HS-5 (cell line): ENCODE data around the gene RPP25L.

Experiments used
- DNase-seq: peaks from one replicate; pipeline ENCODE4 v3.0.0-alpha.2; 2012; ENCODE audit warnings: low read depth

RPP25L gene

GRCh38 chr9:34611251-34611810, 566 bp downstream of the RPP25L start:
- no peak for DNase-seq

- no peak for DNase-seq
Measured at GRCh38 chr9:34610434-34611206, 1.3 kb downstream of the RPP25L start.

GRCh38 chr9:34607331-34607730, 4.6 kb downstream of the RPP25L start:
- DNase-seq, result no peak

GRCh38 chr9:34606905-34607304, 5.0 kb downstream of the RPP25L start:
- no peak for DNase-seq

DNA sequence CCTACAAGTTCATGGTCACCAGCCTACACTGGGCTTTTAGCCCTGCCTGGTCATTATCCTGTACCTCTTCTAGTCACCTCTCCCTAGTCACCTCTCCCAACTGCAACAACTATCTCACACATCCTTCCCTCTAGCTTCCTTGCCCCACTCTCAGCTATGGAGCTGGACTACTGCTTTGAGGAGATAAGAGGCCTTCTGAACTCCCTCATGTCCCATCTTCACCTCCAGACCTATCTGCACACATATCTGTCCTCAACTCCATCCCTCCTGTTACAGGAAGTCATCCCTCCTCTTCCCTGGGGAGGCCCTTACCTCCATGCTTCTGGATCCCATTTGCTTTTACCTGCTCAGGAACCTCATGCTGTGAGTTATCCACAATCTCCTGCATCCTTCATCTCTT, 5.7 kb downstream of the RPP25L start:
- DNase-seq, result no peak

- no peak for DNase-seq
Measured at GRCh38 chr9:34603610-34604231, 8.2 kb downstream of the RPP25L start.

GRCh38 chr9:34601937-34602573, 9.8 kb downstream of the RPP25L start:
- no peak for DNase-seq

- DNase-seq, result no peak
Measured at GRCh38 chr9:34600908-34601307, 11.0 kb downstream of the RPP25L start.

DNA sequence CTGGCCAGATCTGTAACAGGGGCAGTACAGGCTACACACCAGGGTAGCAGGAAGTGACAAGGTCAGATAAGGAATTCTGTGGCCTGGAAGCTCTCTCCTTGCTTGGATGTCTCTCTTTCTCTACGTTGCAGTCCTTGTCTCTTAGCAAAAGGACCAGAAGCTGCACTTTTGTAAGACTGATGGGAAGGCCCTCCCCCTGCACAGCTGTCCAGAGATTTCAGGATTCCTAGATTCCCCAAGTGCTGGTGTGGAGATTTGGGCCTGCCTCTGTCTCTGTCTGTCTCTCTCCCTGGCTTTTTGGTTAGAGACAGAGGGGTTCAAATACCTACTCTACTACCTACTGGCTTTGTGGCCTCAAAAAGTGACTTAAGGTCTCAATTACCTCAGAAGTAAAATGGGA, 12.4 kb downstream of the RPP25L start:
- DNase-seq, result no peak

- no peak for DNase-seq
Measured at GRCh38 chr9:34594177-34594576, 17.7 kb downstream of the RPP25L start.

- DNase-seq, result no peak
Measured at GRCh38 chr9:34592895-34593601, 18.8 kb downstream of the RPP25L start.

DNA sequence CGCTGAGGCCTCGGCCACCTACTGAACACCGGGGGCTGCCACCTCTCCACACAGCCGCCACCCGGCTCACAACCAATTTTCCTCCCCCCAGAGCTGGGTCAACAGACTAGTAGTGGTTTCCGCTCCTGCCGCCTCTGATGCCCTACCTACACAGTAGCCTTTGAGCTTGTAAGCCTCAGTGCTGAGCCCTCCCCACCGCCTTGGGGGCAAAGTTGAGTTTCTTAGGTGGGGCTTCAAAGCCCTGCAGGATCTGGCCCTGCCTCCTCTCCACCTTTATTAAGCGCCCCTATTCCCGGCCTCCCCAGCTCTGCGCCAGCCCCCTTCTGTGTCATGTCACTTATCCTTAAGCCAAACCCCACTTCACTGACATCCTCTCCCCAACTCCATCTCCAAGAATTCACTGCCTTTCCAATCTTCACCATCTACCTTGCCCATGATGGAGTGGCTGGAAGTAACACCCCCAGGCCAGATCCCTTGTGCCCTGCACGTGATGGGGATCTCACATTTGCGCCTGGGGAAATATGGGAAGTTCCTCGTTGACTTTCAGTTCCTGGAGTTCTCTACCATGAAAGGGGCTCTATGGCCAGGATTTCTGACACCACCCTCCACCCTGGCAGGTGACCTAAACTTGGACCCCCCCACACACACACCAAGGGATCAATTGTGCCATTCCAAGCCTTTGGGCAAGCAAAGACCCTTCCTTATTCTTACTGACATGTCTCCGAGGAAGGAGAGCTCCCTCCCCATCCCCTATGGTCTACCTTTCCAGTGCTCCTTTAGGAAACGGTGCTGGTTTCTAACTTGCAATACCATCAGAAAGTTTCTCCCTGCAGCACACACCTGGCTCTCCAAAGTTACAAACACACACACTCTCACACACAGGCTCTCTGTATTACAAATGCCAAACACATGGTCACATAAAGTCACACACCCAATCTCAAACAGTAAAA, 19.7 kb downstream of the RPP25L start:
- DNase-seq, result no peak

GRCh38 chr9:34591248-34591916, 20.5 kb downstream of the RPP25L start:
- DNase-seq, result no peak

- no peak for DNase-seq
Measured at GRCh38 chr9:34590381-34591247, 21.3 kb downstream of the RPP25L start.

GRCh38 chr9:34589636-34590380, 22.1 kb downstream of the RPP25L start, which contains the start of gene CNTFR:
Gene CNTFR, minus strand, starts transcription at chr9:34589724. Its CDS starts 20,743 bp downstream, at chr9:34568981.
- no peak for DNase-seq

- no peak for DNase-seq
Measured at GRCh38 chr9:34588671-34589635, 22.9 kb downstream of the RPP25L start.

GRCh38 chr9:34587271-34587670, 24.6 kb downstream of the RPP25L start:
- no peak for DNase-seq
